Gastrocnemius medialis (tissue), 4 donors: ENCODE data around the gene RPL29. TPM values are rescaled to one million over a fixed set of nuclear protein-coding genes. Genes with fewer than 3 reads are reported as not detected.

Source experiments
- ATAC-seq, 2 donors: fragments of 150-250 bp; one replicate each; pipeline ENCODE4 v1.9.1; 2016
- DNase-seq, 2 donors: peaks; one replicate each; pipeline ENCODE4 v3.0.0-alpha.2; 2019
- H3K27ac ChIP-seq, 4 donors: fragments of 200-600 bp; sonication (generic); 1 replicate in 1 of 4; 2 replicates in 3 of 4; pipeline ENCODE4 v1.5.1; 2016 to 2018; ENCODE audit warnings: mild to moderate bottlenecking in 2 of 4, moderate library complexity in 1 of 4
- H3K27me3 ChIP-seq, 3 donors: fragments of 200-600 bp; sonication (generic) in 2 of 3; 1 replicate in 1 of 3; 2 replicates in 2 of 3; pipeline versions ENCODE4 v1.5.1 to v1.6.0; 2016 to 2019; ENCODE audit warnings: mild to moderate bottlenecking in 1 of 3, moderate library complexity in 1 of 3
- H3K36me3 ChIP-seq, 2 donors: fragments of 200-600 bp; sonication (generic) in 1 of 2; one replicate each; pipeline ENCODE4 v1.5.1; 2017 to 2018
- H3K4me1 ChIP-seq, 2 donors: fragments of 200-600 bp; sonication (generic) in 1 of 2; one replicate each; pipeline ENCODE4 v1.5.1; 2016 to 2017; ENCODE audit warnings: mild to moderate bottlenecking in 2 of 2
- H3K4me3 ChIP-seq, 4 donors: fragments of 200-600 bp; sonication (generic) in 3 of 4; 1 replicate in 1 of 4; 2 replicates in 3 of 4; pipeline ENCODE4 v1.5.1; 2016 to 2019; ENCODE audit warnings: mild to moderate bottlenecking in 2 of 4
- H3K9me3 ChIP-seq, 3 donors: fragments of 200-600 bp; sonication (generic) in 2 of 3; 1 replicate in 1 of 3; 2 replicates in 2 of 3; pipeline ENCODE4 v1.5.1; 2016 to 2019
- POLR2A ChIP-seq, 2 donors: fragments of 450-650 bp; IDR thresholded peaks; one replicate each; pipeline ENCODE4 v1.6.1; 2017; ENCODE audit warnings: antibody characterized with exemption in 2 of 2, mild to moderate bottlenecking in 2 of 2, moderate library complexity in 2 of 2
- in situ Hi-C, 4 donors: fragments of 200-750 bp; cut with MboI; loops; one replicate each; pipeline versions ENCODE4 v1.15.0 to v1.8.0; 2017; ENCODE audit warnings: low sequenced_read_pairs in 4 of 4
- intact Hi-C: fragments of 100-400 bp; cut with DNase I; formaldehyde crosslinking; loops from one replicate; pipeline ENCODE4 v1.15.1; 2023; ENCODE audit warnings: low total_unique reads
- total RNA-seq, 4 donors: library from RNA; depleted of rRNA; stranded (reverse); fragments of >200 nt; gene quantifications; one replicate each; pipeline versions ENCODE4 v1.1.0 to v1.2.3, GENCODE V29; 2016
- TF ChIP-seq, protein P1 (sequence below), 5 experiments: fragments of 450-650 bp in 3 of 5; fragments of 200-600 bp in 2 of 5; sonication (generic) in 2 of 5; IDR thresholded peaks in 4 of 5; conservative IDR thresholded peaks in 1 of 5; 1 replicate in 4 of 5; 2 replicates in 1 of 5; pipeline ENCODE4 v1.5.1; 2016 to 2019; ENCODE audit warnings: antibody characterized with exemption in 5 of 5, mild to moderate bottlenecking in 3 of 5, moderate library complexity in 3 of 5

RPL29 gene
- total RNA-seq, 4 donors from 2014 or later: 1,885 to 2,483 (median 2,154) TPM

DNA sequence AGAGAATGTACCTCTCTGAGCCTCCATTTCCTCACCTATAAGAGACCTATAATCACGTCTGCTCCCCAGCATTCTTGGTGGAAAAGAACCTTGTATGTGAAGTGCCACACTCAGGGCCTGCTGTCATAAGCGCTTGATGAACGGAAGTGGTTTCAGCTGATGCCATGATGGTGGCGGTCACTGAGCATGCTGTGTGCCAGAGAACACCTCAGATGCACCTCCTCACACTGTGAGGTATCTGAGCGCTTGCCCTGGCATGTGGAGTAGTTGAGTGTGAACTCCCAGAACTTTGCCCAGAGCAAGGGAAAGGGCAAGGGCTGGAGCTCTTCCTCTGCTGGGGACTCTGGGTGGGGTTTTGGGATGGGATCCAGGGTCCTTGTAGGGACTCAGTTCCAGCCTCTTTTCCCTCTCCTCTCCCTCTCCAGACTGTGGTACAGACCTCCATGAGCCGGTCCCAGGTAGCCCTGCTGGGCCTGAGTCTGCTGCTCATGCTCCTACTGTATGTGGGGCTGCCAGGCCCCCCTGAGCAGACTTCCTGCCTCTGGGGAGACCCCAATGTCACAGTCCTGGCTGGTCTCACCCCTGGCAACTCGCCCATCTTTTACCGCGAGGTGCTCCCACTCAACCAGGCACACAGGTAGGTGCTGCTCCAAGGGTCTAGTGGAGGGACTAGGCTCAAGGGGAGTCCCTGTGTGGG is 18.1 kb downstream of the RPL29 start:
- ATAC-seq (no peak), DNase-seq (no peak)
- TF ChIP-seq POLR2A (IDR thresholded peaks at IDR 0.05): no peak
- TF ChIP-seq, protein P1, sequence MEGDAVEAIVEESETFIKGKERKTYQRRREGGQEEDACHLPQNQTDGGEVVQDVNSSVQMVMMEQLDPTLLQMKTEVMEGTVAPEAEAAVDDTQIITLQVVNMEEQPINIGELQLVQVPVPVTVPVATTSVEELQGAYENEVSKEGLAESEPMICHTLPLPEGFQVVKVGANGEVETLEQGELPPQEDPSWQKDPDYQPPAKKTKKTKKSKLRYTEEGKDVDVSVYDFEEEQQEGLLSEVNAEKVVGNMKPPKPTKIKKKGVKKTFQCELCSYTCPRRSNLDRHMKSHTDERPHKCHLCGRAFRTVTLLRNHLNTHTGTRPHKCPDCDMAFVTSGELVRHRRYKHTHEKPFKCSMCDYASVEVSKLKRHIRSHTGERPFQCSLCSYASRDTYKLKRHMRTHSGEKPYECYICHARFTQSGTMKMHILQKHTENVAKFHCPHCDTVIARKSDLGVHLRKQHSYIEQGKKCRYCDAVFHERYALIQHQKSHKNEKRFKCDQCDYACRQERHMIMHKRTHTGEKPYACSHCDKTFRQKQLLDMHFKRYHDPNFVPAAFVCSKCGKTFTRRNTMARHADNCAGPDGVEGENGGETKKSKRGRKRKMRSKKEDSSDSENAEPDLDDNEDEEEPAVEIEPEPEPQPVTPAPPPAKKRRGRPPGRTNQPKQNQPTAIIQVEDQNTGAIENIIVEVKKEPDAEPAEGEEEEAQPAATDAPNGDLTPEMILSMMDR (IDR thresholded peaks at IDR 0.05 in 4 of 5, conservative IDR thresholded peaks at IDR 0.05 in 1 of 5): no peak
- H3K27me3 ChIP-seq: no peaks in the 10 kb centered on the region
- intact Hi-C loops (no loop called here), in situ Hi-C loops (no loop called here)
- no peak overlapping the region for H3K27ac ChIP-seq
- peaks cover 18 to 31% of the 10 kb centered on the region in 2 donors for H3K4me1 ChIP-seq
- H3K9me3 ChIP-seq: no peaks in the 10 kb centered on the region
- H3K36me3 ChIP-seq: no peaks in the 10 kb centered on the region
- no peak overlapping the region for H3K4me3 ChIP-seq

DNA sequence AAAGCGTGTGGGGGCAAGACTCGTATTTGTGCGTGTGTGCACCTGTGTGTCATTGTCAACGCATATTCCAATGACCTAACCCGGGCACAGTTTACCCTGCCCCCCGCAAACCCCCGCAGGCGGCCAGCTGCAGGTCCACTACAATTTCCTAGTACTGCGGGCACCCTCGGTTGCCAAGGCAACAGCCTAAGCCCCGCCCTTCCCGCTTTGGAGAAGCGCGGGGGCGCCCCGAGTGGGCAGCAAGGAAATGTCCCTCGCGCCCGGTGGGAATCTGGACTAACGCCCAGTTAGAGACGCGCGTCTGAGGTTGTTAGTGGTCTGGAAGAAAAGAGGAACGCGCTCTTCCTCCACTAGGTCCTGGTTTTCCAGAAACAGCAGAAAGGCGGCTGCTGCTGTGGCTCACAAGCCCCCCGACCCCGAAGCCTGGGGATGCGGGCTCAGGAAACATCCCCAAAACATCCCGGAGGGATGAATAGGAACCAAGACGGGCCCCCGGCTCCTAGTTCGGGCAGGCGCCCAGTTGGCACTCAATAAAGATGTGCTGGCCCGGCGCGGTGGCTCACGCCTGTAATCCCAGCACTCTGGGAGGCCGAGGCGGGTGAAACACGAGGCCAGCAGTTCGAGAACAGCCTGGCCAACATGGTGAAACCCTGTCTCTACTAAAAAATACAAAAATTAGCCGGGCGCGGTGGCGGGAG is 19.7 kb downstream of the RPL29 start:
- Histone ChIP-seq H3K36me3 (no peaks in the 10 kb centered on the region), H3K27ac (peak overlapping the region; percentile 96 to 100 (median 99)), H3K4me1 (peaks cover 13 to 27% of the 10 kb centered on the region in 2 donors), H3K27me3 (no peaks in the 10 kb centered on the region), H3K4me3 (peak overlapping the region; percentile 77 to 99 (median 84)), H3K9me3 (no peaks in the 10 kb centered on the region)
- in situ Hi-C loops (no loop called here), intact Hi-C loops (no loop called here)
- ATAC-seq (no peak), DNase-seq (peak in 1 of 2 donors; percentile 61)
- TF ChIP-seq POLR2A (IDR thresholded peaks at IDR 0.05): no peak
- TF ChIP-seq, protein P1 (IDR thresholded peaks at IDR 0.05 in 4 of 5, conservative IDR thresholded peaks at IDR 0.05 in 1 of 5): no peak

DNA sequence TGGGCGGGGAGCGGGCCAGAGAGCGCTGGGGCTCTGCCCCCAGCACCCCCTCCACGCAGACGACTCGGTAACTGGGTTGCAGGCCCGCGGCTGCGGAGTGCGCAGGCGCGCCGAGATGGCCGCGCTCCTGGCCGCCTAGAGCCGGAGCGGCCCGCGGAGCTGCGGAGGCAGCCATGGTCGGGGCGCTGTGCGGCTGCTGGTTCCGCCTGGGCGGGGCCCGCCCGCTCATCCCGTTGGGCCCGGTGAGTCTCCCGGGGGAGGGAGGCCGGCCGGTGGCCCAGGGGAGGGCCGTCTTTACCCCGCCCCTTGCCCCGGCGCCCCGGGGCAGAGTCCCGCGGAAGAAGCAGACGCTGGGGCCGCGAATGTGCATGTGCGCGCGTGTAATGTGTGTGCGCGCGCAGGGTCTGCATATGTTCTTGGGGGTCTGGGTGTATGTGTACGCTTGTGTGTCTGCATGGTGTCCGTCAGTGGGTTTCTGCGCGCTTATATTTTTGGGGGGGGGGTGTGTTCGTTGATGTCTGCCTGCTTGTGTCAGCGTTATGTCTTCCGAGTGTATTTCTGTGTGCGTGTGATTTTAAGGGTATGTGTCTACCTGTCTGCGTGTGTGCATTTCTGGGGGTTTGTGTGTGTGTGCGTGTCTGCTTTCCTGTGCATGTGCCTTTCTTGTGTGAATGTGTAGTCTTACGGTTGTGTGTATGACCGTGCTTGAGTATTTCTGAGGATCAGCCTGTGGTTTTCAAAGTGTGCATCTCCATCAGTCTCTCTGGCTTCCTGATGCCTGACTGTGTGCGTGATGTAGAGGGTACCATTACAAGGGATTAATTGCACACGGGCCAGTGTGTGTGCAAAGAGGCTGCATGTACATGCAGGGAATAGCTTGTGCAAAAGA is 20.5 kb downstream of the RPL29 start, which contains the start of gene ABHD14A:
TSS of gene ABHD14A (plus strand) at position 102 of the 889 bp plus-strand sequence. CDS start at position 174, 72 bp downstream.
- Histone ChIP-seq H3K9me3 (no peaks in the 10 kb centered on the region), H3K4me3 (peak within 1 kb of the TSS; percentile 77 to 99 (median 84)), H3K36me3 (no peaks in the 10 kb centered on the region), H3K4me1 (peaks cover 21 to 27% of the 10 kb centered on the region in 2 donors), H3K27ac (peak within 1 kb of the TSS; percentile 96 to 100 (median 99)), H3K27me3 (no peaks in the 10 kb centered on the region)
- in situ Hi-C loops: no loop called here
- intact Hi-C loops: loop anchor here (1.0 to 5.0 kb wide), 2 partner anchors 33 to 1393 kb away; partner anchors contain the start of gene PARP3
- DNase-seq (peak in 1 of 2 donors; percentile 66), ATAC-seq (peak; percentile 53 to 59)
- peak; percentile 29 to 59 for TF ChIP-seq POLR2A (IDR thresholded peaks at IDR 0.05)
- TF ChIP-seq, protein P1 (IDR thresholded peaks at IDR 0.05 in 4 of 5, conservative IDR thresholded peaks at IDR 0.05 in 1 of 5): no peak

DNA sequence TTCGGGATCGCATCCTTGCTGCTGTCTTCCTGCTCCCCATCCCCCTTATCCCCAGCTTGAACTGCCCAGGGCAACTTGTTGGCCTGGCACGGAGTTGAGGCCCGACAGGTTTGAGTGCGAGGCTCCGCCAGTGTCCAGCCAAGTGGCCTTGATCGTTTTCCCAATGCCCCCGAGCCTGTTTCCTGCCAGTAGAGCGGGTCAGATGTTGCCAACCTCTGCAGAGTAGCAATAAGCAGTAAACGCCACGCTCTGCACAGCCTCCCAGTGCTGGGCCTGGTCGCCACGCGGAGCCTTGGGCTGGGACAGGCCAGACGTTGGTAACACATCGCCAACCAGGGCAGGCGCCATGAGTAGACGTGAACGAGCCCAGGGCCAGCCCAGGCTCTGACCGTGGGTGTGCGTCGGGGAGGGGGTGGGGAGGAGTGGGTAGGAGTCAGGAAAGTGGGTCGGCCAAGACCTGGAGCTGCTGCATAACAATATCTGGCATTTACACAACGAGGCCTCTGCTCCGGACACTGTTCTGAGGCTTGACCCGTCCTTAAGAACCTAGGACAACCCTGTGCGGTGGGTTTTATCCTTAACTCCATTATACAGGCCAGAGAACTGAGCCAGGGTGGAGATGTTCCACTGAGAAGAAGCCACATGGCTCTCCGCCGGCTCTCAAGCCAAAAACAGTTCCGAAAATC is 21.3 kb downstream of the RPL29 start:
- peaks cover 23 to 27% of the 10 kb centered on the region in 2 donors for H3K4me1 ChIP-seq
- DNase-seq: no peak

More for the DNA sequence above, 21.3 kb downstream of the RPL29 start:
- ATAC-seq: peak; percentile 53 to 57
- Histone ChIP-seq H3K27me3 (no peaks in the 10 kb centered on the region), H3K36me3 (no peaks in the 10 kb centered on the region), H3K4me3 (peak overlapping the region; percentile 77 to 99 (median 84)), H3K27ac (peak overlapping the region; percentile 96 to 100 (median 99)), H3K9me3 (no peaks in the 10 kb centered on the region)
- no peak for TF ChIP-seq POLR2A (IDR thresholded peaks at IDR 0.05)
- TF ChIP-seq, protein P1 (IDR thresholded peaks at IDR 0.05 in 4 of 5, conservative IDR thresholded peaks at IDR 0.05 in 1 of 5): peak in 2 of 5 experiments; percentile 49 to 52
- in situ Hi-C loops: no loop called here
- intact Hi-C loops: loop anchor here (1.0 to 5.0 kb wide), 2 partner anchors 32 to 1392 kb away; partner anchors contain the start of gene PARP3
